Stimulated activated CD4-positive, alpha-beta T cell treated with anti-CD3 and anti-CD28 coated beads, Interleukin-2, amount 100 ng/mL, for 48 hours (primary cell): ENCODE measurements around the gene CT55.
A peak's percentile ranks its signal among the peaks of the same experiment; 100 is the strongest.
"Not testable (repeated sequence)": the region's sequence is repeated elsewhere in the genome, so short reads cannot be mapped to it uniquely, and the experiment has no call there.

ENCODE experiments used
- DNase-seq, 2 donors: peaks; one replicate each; pipeline ENCODE4 v3.0.0-alpha.2; 2020

Gene CT55

GRCh38 chrX:135170877-135171519 lies at the start of gene CT55:
Gene CT55 (minus strand): TSS chrX:135171398. CDS start chrX:135171171, 227 bp downstream.
- no peak for DNase-seq

GRCh38 chrX:135213200-135213844 lies 42.1 kb upstream of the CT55 start:
- DNase-seq, result peak; percentile 23 to 29

GRCh38 chrX:135206427-135206826 lies 35.2 kb upstream of the CT55 start:
- DNase-seq, result peak in 1 of 2 donors; percentile 5

- no peak for DNase-seq
Measured at GRCh38 chrX:135200297-135200696, 29.1 kb upstream of the CT55 start.

GRCh38 chrX:135194684-135195083 lies 23.5 kb upstream of the CT55 start:
- DNase-seq, result no peak

GRCh38 chrX:135193740-135194139 lies 22.5 kb upstream of the CT55 start:
- DNase-seq, result no peak

GRCh38 chrX:135191838-135192237 lies 20.6 kb upstream of the CT55 start:
- DNase-seq, result no peak

- peak; percentile 9 to 16 for DNase-seq
Measured at GRCh38 chrX:135185795-135186443, 14.7 kb upstream of the CT55 start.

GRCh38 chrX:135178636-135179035 lies 7.4 kb upstream of the CT55 start:
- DNase-seq, result no peak

GRCh38 chrX:135170468-135170867 lies 730 bp downstream of the CT55 start:
- no peak for DNase-seq

GRCh38 chrX:135169534-135169933 lies 1.7 kb downstream of the CT55 start:
- DNase-seq, result not testable (repeated sequence)

GRCh38 chrX:135168486-135168885 lies 2.7 kb downstream of the CT55 start:
- DNase-seq, result no peak

GRCh38 chrX:135154688-135155087 lies 16.5 kb downstream of the CT55 start:
- DNase-seq, result not testable (repeated sequence)

GRCh38 chrX:135126145-135126544 lies 45.1 kb downstream of the CT55 start:
- DNase-seq, result not testable (repeated sequence)

GRCh38 chrX:135120056-135120576 lies 51.1 kb downstream of the CT55 start, which contains the start of gene ETDB:
Gene ETDB (minus strand): TSS chrX:135120526. CDS start chrX:135119261, 1,265 bp downstream.
- DNase-seq, result not testable (repeated sequence)

- not testable (repeated sequence) for DNase-seq
Measured at GRCh38 chrX:135116064-135116463, 55.1 kb downstream of the CT55 start.

GRCh38 chrX:135114392-135114791 lies 56.8 kb downstream of the CT55 start:
- no peak for DNase-seq

- no peak for DNase-seq
Measured at GRCh38 chrX:135112743-135113142, 58.5 kb downstream of the CT55 start.

GRCh38 chrX:135112096-135112729 lies 59.0 kb downstream of the CT55 start:
- peak; percentile 25 to 40 for DNase-seq

- DNase-seq, result no peak
Measured at GRCh38 chrX:135109554-135109953, 61.6 kb downstream of the CT55 start.
